ENCODE measurements around the gene CAMK2G.

GRCh38 chr10:73922007-73922863, 47.9 kb upstream of the CAMK2G start:
- TF ChIP-seq, protein P1, sequence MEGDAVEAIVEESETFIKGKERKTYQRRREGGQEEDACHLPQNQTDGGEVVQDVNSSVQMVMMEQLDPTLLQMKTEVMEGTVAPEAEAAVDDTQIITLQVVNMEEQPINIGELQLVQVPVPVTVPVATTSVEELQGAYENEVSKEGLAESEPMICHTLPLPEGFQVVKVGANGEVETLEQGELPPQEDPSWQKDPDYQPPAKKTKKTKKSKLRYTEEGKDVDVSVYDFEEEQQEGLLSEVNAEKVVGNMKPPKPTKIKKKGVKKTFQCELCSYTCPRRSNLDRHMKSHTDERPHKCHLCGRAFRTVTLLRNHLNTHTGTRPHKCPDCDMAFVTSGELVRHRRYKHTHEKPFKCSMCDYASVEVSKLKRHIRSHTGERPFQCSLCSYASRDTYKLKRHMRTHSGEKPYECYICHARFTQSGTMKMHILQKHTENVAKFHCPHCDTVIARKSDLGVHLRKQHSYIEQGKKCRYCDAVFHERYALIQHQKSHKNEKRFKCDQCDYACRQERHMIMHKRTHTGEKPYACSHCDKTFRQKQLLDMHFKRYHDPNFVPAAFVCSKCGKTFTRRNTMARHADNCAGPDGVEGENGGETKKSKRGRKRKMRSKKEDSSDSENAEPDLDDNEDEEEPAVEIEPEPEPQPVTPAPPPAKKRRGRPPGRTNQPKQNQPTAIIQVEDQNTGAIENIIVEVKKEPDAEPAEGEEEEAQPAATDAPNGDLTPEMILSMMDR (IDR thresholded peaks at IDR 0.05) = no peak
- TF ChIP-seq POLR2AphosphoS5 (IDR thresholded peaks at IDR 0.05) (no peak), POLR2A (IDR thresholded peaks at IDR 0.05) (no peak)
